CD1c-positive myeloid dendritic cell (primary cell): Measurements from ENCODE around the gene TRABD.
"Not testable (repeated sequence)": the region's sequence is repeated elsewhere in the genome, so short reads cannot be mapped to it uniquely, and the experiment has no call there.

Experiments used
- DNase-seq: peaks from one replicate; pipeline ENCODE4 v3.0.0-alpha.2; 2016; ENCODE audit errors: extremely low spot score

TRABD gene

GRCh38 chr22:50201191-50202129, 15.7 kb downstream of the TRABD start:
- DNase-seq, result peak; percentile 28

GRCh38 chr22:50202130-50202666, 16.5 kb downstream of the TRABD start:
- DNase-seq, result no peak

GRCh38 chr22:50203288-50203687, 17.6 kb downstream of the TRABD start:
- no peak for DNase-seq

- DNase-seq, result peak; percentile 49
Observed at GRCh38 chr22:50204571-50204970, 18.9 kb downstream of the TRABD start.

GRCh38 chr22:50204998-50205397, 19.3 kb downstream of the TRABD start:
- not testable (repeated sequence) for DNase-seq

- DNase-seq, result no peak
Observed at GRCh38 chr22:50205781-50206569, 20.3 kb downstream of the TRABD start.

- peak; percentile 57 for DNase-seq
Observed at GRCh38 chr22:50206599-50206998, 20.9 kb downstream of the TRABD start.

GRCh38 chr22:50207383-50208140, 21.8 kb downstream of the TRABD start:
- DNase-seq, result peak; percentile 9

GRCh38 chr22:50208430-50208938, 22.8 kb downstream of the TRABD start:
- DNase-seq, result no peak

GRCh38 chr22:50208939-50209892, 23.5 kb downstream of the TRABD start:
- no peak for DNase-seq

GRCh38 chr22:50209893-50210292, 24.2 kb downstream of the TRABD start:
- peak; percentile 79 for DNase-seq

GRCh38 chr22:50210378-50211139, 24.8 kb downstream of the TRABD start:
- DNase-seq, result no peak

- no peak for DNase-seq
Observed at GRCh38 chr22:50211147-50211546, 25.4 kb downstream of the TRABD start.

- no peak for DNase-seq
Observed at GRCh38 chr22:50213263-50213662, 27.6 kb downstream of the TRABD start.

- DNase-seq, result no peak
Observed at GRCh38 chr22:50215297-50216054, 29.8 kb downstream of the TRABD start.

- no peak for DNase-seq
Observed at GRCh38 chr22:50216055-50216683, 30.5 kb downstream of the TRABD start.

GRCh38 chr22:50216684-50217520, 31.2 kb downstream of the TRABD start:
- no peak for DNase-seq
